HG02970 (cell line): Measurements from ENCODE around the gene DCAKD.

ENCODE experiments used
- ATAC-seq: cut with Tn5 transposase; IDR thresholded peaks from one replicate; pipeline ENCODE4 v1.9.1; 2021; ENCODE audit warnings: mild to moderate bottlenecking, moderate library complexity, moderate number of reproducible peaks; ENCODE audit not compliant: unreplicated experiment, low FRiP score

The DCAKD gene

GRCh38 chr17:45034599-45034998, 16.8 kb downstream of the DCAKD start:
- no peak for ATAC-seq

- no peak for ATAC-seq
Measured at GRCh38 chr17:45032174-45032541, 19.3 kb downstream of the DCAKD start.

GRCh38 chr17:45031231-45032173, 19.9 kb downstream of the DCAKD start:
- no peak for ATAC-seq

GRCh38 chr17:45030733-45031132, 20.7 kb downstream of the DCAKD start:
- no peak for ATAC-seq

- no peak for ATAC-seq
Measured at GRCh38 chr17:45029758-45030423, 21.5 kb downstream of the DCAKD start.

- no peak for ATAC-seq
Measured at GRCh38 chr17:45029096-45029495, 22.3 kb downstream of the DCAKD start.

GRCh38 chr17:45022655-45023339, 28.6 kb downstream of the DCAKD start:
- no peak for ATAC-seq

GRCh38 chr17:45022288-45022648, 29.2 kb downstream of the DCAKD start:
- no peak for ATAC-seq

GRCh38 chr17:45021607-45022287, 29.7 kb downstream of the DCAKD start:
- no peak for ATAC-seq

GRCh38 chr17:45020354-45021138, 30.9 kb downstream of the DCAKD start:
- ATAC-seq, result no peak

- ATAC-seq, result no peak
Measured at GRCh38 chr17:45018848-45019711, 32.4 kb downstream of the DCAKD start.

- no peak for ATAC-seq
Measured at GRCh38 chr17:45018514-45018847, 33.0 kb downstream of the DCAKD start.

- ATAC-seq, result no peak
Measured at GRCh38 chr17:45016823-45017222, 34.6 kb downstream of the DCAKD start.

- no peak for ATAC-seq
Measured at GRCh38 chr17:45016237-45016636, 35.2 kb downstream of the DCAKD start.

- ATAC-seq, result no peak
Measured at GRCh38 chr17:45013021-45013997, 38.1 kb downstream of the DCAKD start.

- ATAC-seq, result no peak
Measured at GRCh38 chr17:45011767-45012166, 39.7 kb downstream of the DCAKD start.

- no peak for ATAC-seq
Measured at GRCh38 chr17:45009676-45010467, 41.6 kb downstream of the DCAKD start.
